Smooth muscle cell (in vitro differentiated cells): ENCODE data around the gene EXD2. TPM values are rescaled to one million over a fixed set of nuclear protein-coding genes. Genes with fewer than 3 reads are reported as not detected.
"Not testable (repeated sequence)": the region's sequence is repeated elsewhere in the genome, so short reads cannot be mapped to it uniquely, and the experiment has no call there.

Source experiments
- DNase-seq: peaks from one replicate; lab custom pipeline; 2025; ENCODE audit not compliant: unreplicated experiment; lab: John Stamatoyannopoulos, UW
- H2AFZ ChIP-seq: fragments of 200-600 bp; sonication (generic); 2 replicates; pipeline ENCODE4 v1.6.0; 2016; ENCODE audit warnings: antibody characterized with exemption, low read depth, mild to moderate bottlenecking
- H3F3A ChIP-seq: fragments of 200-600 bp; sonication (generic); 2 replicates; pipeline ENCODE4 v1.6.0; 2017; ENCODE audit warnings: antibody characterized with exemption, low read depth
- H3K27ac ChIP-seq: fragments of 200-600 bp; sonication (generic); 2 replicates; pipeline ENCODE4 v1.5.1; 2016; ENCODE audit warnings: low read depth, mild to moderate bottlenecking
- H3K27me3 ChIP-seq: fragments of 200-600 bp; sonication (generic); 2 replicates; pipeline ENCODE4 v1.6.1; 2016; ENCODE audit warnings: low read depth, mild to moderate bottlenecking
- H3K36me3 ChIP-seq: fragments of 200-600 bp; sonication (generic); 2 replicates; pipeline ENCODE4 v1.5.1; 2016; ENCODE audit warnings: low read depth
- H3K4me1 ChIP-seq: fragments of 200-600 bp; sonication (generic); 2 replicates; pipeline ENCODE4 v1.5.1; 2016; ENCODE audit warnings: low read depth
- H3K4me2 ChIP-seq: fragments of 200-600 bp; sonication (generic); 2 replicates; pipeline ENCODE4 v1.6.0; 2016; ENCODE audit warnings: mild to moderate bottlenecking
- H3K4me3 ChIP-seq: fragments of 200-600 bp; sonication (generic); 2 replicates; pipeline ENCODE4 v1.5.1; 2016; ENCODE audit warnings: mild to moderate bottlenecking
- H3K79me2 ChIP-seq: fragments of 200-600 bp; sonication (generic); 2 replicates; pipeline ENCODE4 v1.6.0; 2016; ENCODE audit warnings: low read depth, mild to moderate bottlenecking
- H3K9ac ChIP-seq: fragments of 200-600 bp; sonication (generic); 2 replicates; pipeline ENCODE4 v1.6.0; 2016; ENCODE audit warnings: low read depth
- H3K9me3 ChIP-seq: fragments of 200-600 bp; sonication (generic); replicated peaks from 2 replicates; pipeline ENCODE4 v1.5.1; 2016; ENCODE audit warnings: low read depth
- H4K20me1 ChIP-seq: fragments of 200-600 bp; sonication (generic); 2 replicates; pipeline ENCODE4 v1.6.0; 2016; ENCODE audit warnings: low read depth
- CTCF ChIP-seq: fragments of 200-600 bp; sonication (generic); IDR thresholded peaks from 2 replicates; pipeline ENCODE4 v1.5.1; 2017; ENCODE audit warnings: borderline replicate concordance, mild to moderate bottlenecking, antibody characterized with exemption; ENCODE audit not compliant: insufficient read depth, poor library complexity, severe bottlenecking
- WGBS: methylation state at CpG from one replicate; pipeline ENCODE4 v1.1.7; 2016; ENCODE audit warnings: low lambda C conversion rate; 5-methylcytosine and 5-hydroxymethylcytosine counted together
- polyA plus RNA-seq: library from polyadenylated mRNA; unstranded; fragments of >200 nt; fragmentation: Nextera tagmentation; extraction: Ambion mirVana; gene quantifications from 2 replicates; pipeline ENCODE4 v1.2.1, GENCODE V29; 2016
- total RNA-seq: library from RNA; depleted of rRNA; stranded (reverse); fragments of >200 nt; gene quantifications from 2 replicates; pipeline ENCODE4 v1.2.3, GENCODE V29; 2014

The EXD2 gene
- total and polyA plus RNA-seq, 2 experiments from 2014 or later = 12.0 to 12.5 TPM

- no peaks in the 10 kb centered on the region for H3K36me3 ChIP-seq
- no peak for TF ChIP-seq CTCF
- WGBS = 92% methylated on average over 2 of the region's 2 CpGs
Observed at GRCh38 chr14:69171569-69171968, 19.7 kb upstream of the EXD2 start.

GRCh38 chr14:69175130-69175529 is 16.2 kb upstream of the EXD2 start:
- Histone ChIP-seq H3K27ac (no peak overlapping the region), H2AFZ (no peak overlapping the region), H3K27me3 (peaks cover 10% of the 10 kb centered on the region), H3K4me2 (no peak overlapping the region), H3K4me1 (no peaks in the 10 kb centered on the region), H3K9me3 (no peaks in the 10 kb centered on the region), H3K9ac (no peak overlapping the region), H3F3A (no peaks in the 10 kb centered on the region), H4K20me1 (no peaks in the 10 kb centered on the region), H3K79me2 (no peaks in the 10 kb centered on the region), H3K36me3 (no peaks in the 10 kb centered on the region), H3K4me3 (no peak overlapping the region)
- TF ChIP-seq CTCF = no peak
- DNase-seq = no peak

More at GRCh38 chr14:69171569-69171968, 19.7 kb upstream of the EXD2 start:
- H3K27ac ChIP-seq = no peak overlapping the region
- no peak overlapping the region for H3K4me2 ChIP-seq
- H3K4me1 ChIP-seq = no peaks in the 10 kb centered on the region
- H3F3A ChIP-seq = no peaks in the 10 kb centered on the region
- H2AFZ ChIP-seq = no peak overlapping the region
- no peaks in the 10 kb centered on the region for H3K9me3 ChIP-seq
- no peaks in the 10 kb centered on the region for H3K79me2 ChIP-seq
- H3K9ac ChIP-seq = no peak overlapping the region
- no peak overlapping the region for H3K4me3 ChIP-seq
- DNase-seq = no peak
- H4K20me1 ChIP-seq = no peaks in the 10 kb centered on the region
- H3K27me3 ChIP-seq = peaks cover 10% of the 10 kb centered on the region

- H3K36me3 ChIP-seq = no peaks in the 10 kb centered on the region
- H2AFZ ChIP-seq = no peak overlapping the region
- no peak for DNase-seq
- H3K4me3 ChIP-seq = no peak overlapping the region
- no peak overlapping the region for H3K4me2 ChIP-seq
- no peaks in the 10 kb centered on the region for H3K4me1 ChIP-seq
- no peaks in the 10 kb centered on the region for H4K20me1 ChIP-seq
- H3K79me2 ChIP-seq = no peaks in the 10 kb centered on the region
- no peak for TF ChIP-seq CTCF
- H3F3A ChIP-seq = peaks cover 3% of the 10 kb centered on the region
- H3K9me3 ChIP-seq = no peaks in the 10 kb centered on the region
- no peaks in the 10 kb centered on the region for H3K27me3 ChIP-seq
- H3K27ac ChIP-seq = peak overlapping the region; percentile 68
- H3K9ac ChIP-seq = no peak overlapping the region
Observed at GRCh38 chr14:69181491-69181890, 9.8 kb upstream of the EXD2 start.

GRCh38 chr14:69182580-69182979 is 8.7 kb upstream of the EXD2 start:
- DNase-seq, H3K4me2 ChIP-seq, H3K27ac ChIP-seq, H3K9ac ChIP-seq, H3K79me2 ChIP-seq, H2AFZ ChIP-seq, H3K4me1 ChIP-seq, H3K27me3 ChIP-seq, H3F3A ChIP-seq, H3K9me3 ChIP-seq, H3K4me3 ChIP-seq, H3K36me3 ChIP-seq, H4K20me1 ChIP-seq: not testable (repeated sequence)
- WGBS = 94% methylated on average over 1 of the region's 1 CpG
